ENCODE measurements around the gene MMEL1. TPM values are rescaled to one million over a fixed set of nuclear protein-coding genes. Genes with fewer than 3 reads are reported as not detected.
"Not testable (repeated sequence)": the region's sequence is repeated elsewhere in the genome, so short reads cannot be mapped to it uniquely, and the experiment has no call there.

MMEL1 gene
- polyA plus RNA-seq: 5.2 TPM in 1 of 2 replicates, not detected in the other
- not detected in 2 replicates for polyA minus RNA-seq

GRCh38 chr1:2632561-2633361, at the start of gene MMEL1:
TSS of gene MMEL1 (minus strand) at chr1:2633016. CDS start at chr1:2629484, 3,532 bp downstream.
- no peak within 1 kb of the TSS for H2AFZ ChIP-seq (ENCODE audit: low read depth, low read length)
- peaks cover 25% of the 10 kb centered on the region for H3K27me3 ChIP-seq (ENCODE audit: insufficient read depth, low read depth, low read length)
- no peak within 1 kb of the TSS for H3K27ac ChIP-seq (ENCODE audit: low read length)
- H3K4me2 ChIP-seq (ENCODE audit: low read length): no peak within 1 kb of the TSS
- H3K9me3 ChIP-seq (ENCODE audit: low read length): no peaks in the 10 kb centered on the region
- H3K9me2 ChIP-seq (ENCODE audit: insufficient read depth, low read length): no peaks in the 10 kb centered on the region
- H3K4me3 ChIP-seq (ENCODE audit: low read length): no peak within 1 kb of the TSS
- H3K79me2 ChIP-seq (replicated peaks; ENCODE audit: insufficient read depth, low read length): no peaks in the 10 kb centered on the region
- H3K9ac ChIP-seq (ENCODE audit: low read length): no peak within 1 kb of the TSS
- TF ChIP-seq MXI1 (conservative IDR thresholded peaks at IDR 0.05; ENCODE audit: poor library complexity, severe bottlenecking): no peak
- TF ChIP-seq CTCF (IDR thresholded peaks at IDR 0.05; ENCODE audit: poor library complexity, severe bottlenecking): no peak
- TF ChIP-seq POLR2AphosphoS5 (IDR thresholded peaks at IDR 0.05): no peak
- TF ChIP-seq EZH2 (IDR thresholded peaks at IDR 0.05; ENCODE audit: borderline replicate concordance, insufficient read depth, low read length, poor library complexity, severe bottlenecking): no peak
- no peak for TF ChIP-seq REST (IDR thresholded peaks at IDR 0.05; ENCODE audit: borderline replicate concordance)
- TF ChIP-seq RAD21 (conservative IDR thresholded peaks at IDR 0.05): no peak
- TF ChIP-seq SMC3 (conservative IDR thresholded peaks at IDR 0.05; ENCODE audit: poor library complexity): no peak
- no peak for TF ChIP-seq TAF1 (IDR thresholded peaks at IDR 0.05; ENCODE audit: low read depth)
- H3K36me3 ChIP-seq (ENCODE audit: insufficient read depth, low read length): no peaks in the 10 kb centered on the region
- no peaks in the 10 kb centered on the region for H3F3A ChIP-seq (ENCODE audit: insufficient read depth, low read length, poor library complexity, severe bottlenecking)
- no peaks in the 10 kb centered on the region for H4K20me1 ChIP-seq (ENCODE audit: insufficient read depth)

- H4K20me1 ChIP-seq (ENCODE audit: insufficient read depth); H3K4me3 ChIP-seq (ENCODE audit: low read length); H2AFZ ChIP-seq (ENCODE audit: low read depth, low read length); H3K9me2 ChIP-seq (ENCODE audit: insufficient read depth, low read length); H3K79me2 ChIP-seq (replicated peaks; ENCODE audit: insufficient read depth, low read length); H3K36me3 ChIP-seq (ENCODE audit: insufficient read depth, low read length); H3F3A ChIP-seq (ENCODE audit: insufficient read depth, low read length, poor library complexity, severe bottlenecking); H3K9ac ChIP-seq (ENCODE audit: low read length); H3K4me2 ChIP-seq (ENCODE audit: low read length); H3K9me3 ChIP-seq (ENCODE audit: low read length); H3K27me3 ChIP-seq (ENCODE audit: insufficient read depth, low read depth, low read length); H3K27ac ChIP-seq (ENCODE audit: low read length): not testable (repeated sequence)
These were observed 43.9 kb upstream of the MMEL1 start for GRCh38 chr1:2676726-2677125.

- not testable (repeated sequence) for H2AFZ ChIP-seq (ENCODE audit: low read depth, low read length); H4K20me1 ChIP-seq (ENCODE audit: insufficient read depth); H3K4me3 ChIP-seq (ENCODE audit: low read length)
These were observed 38.8 kb upstream of the MMEL1 start for GRCh38 chr1:2671656-2672055.

GRCh38 chr1:2659806-2660205, 27.0 kb upstream of the MMEL1 start:
- not testable (repeated sequence) for H3K4me2 ChIP-seq (ENCODE audit: low read length); H2AFZ ChIP-seq (ENCODE audit: low read depth, low read length); H3K36me3 ChIP-seq (ENCODE audit: insufficient read depth, low read length); H3K27me3 ChIP-seq (ENCODE audit: insufficient read depth, low read depth, low read length); H3F3A ChIP-seq (ENCODE audit: insufficient read depth, low read length, poor library complexity, severe bottlenecking); H3K79me2 ChIP-seq (replicated peaks; ENCODE audit: insufficient read depth, low read length); H3K9ac ChIP-seq (ENCODE audit: low read length); H3K4me3 ChIP-seq (ENCODE audit: low read length); H3K9me3 ChIP-seq (ENCODE audit: low read length); H3K9me2 ChIP-seq (ENCODE audit: insufficient read depth, low read length); H3K27ac ChIP-seq (ENCODE audit: low read length); H4K20me1 ChIP-seq (ENCODE audit: insufficient read depth)

More at GRCh38 chr1:2671656-2672055, 38.8 kb upstream of the MMEL1 start:
- H3K4me2 ChIP-seq (ENCODE audit: low read length); H3F3A ChIP-seq (ENCODE audit: insufficient read depth, low read length, poor library complexity, severe bottlenecking); H3K9me2 ChIP-seq (ENCODE audit: insufficient read depth, low read length); H3K27ac ChIP-seq (ENCODE audit: low read length); H3K36me3 ChIP-seq (ENCODE audit: insufficient read depth, low read length); H3K27me3 ChIP-seq (ENCODE audit: insufficient read depth, low read depth, low read length); H3K9ac ChIP-seq (ENCODE audit: low read length); H3K9me3 ChIP-seq (ENCODE audit: low read length); H3K79me2 ChIP-seq (replicated peaks; ENCODE audit: insufficient read depth, low read length): not testable (repeated sequence)

GRCh38 chr1:2657909-2658308, 25.1 kb upstream of the MMEL1 start:
- not testable (repeated sequence) for H3K4me2 ChIP-seq (ENCODE audit: low read length); H3K36me3 ChIP-seq (ENCODE audit: insufficient read depth, low read length); H3K9me2 ChIP-seq (ENCODE audit: insufficient read depth, low read length); H3K9ac ChIP-seq (ENCODE audit: low read length); H3K4me3 ChIP-seq (ENCODE audit: low read length); H2AFZ ChIP-seq (ENCODE audit: low read depth, low read length); H3K79me2 ChIP-seq (replicated peaks; ENCODE audit: insufficient read depth, low read length); H3K27ac ChIP-seq (ENCODE audit: low read length); H3K27me3 ChIP-seq (ENCODE audit: insufficient read depth, low read depth, low read length); H3F3A ChIP-seq (ENCODE audit: insufficient read depth, low read length, poor library complexity, severe bottlenecking); H4K20me1 ChIP-seq (ENCODE audit: insufficient read depth)
- peaks cover 24% of the 10 kb centered on the region for H3K9me3 ChIP-seq (ENCODE audit: low read length)
